SU-DHL-6 (cell line): Measurements from ENCODE around the gene PID1.

Experiments used
- EZH2phosphoT487 ChIP-seq: fragments of 200-600 bp; sonication (generic), shearing (Covaris generic); conservative IDR thresholded peaks from 2 replicates; pipeline ENCODE4 v1.6.1; 2018; ENCODE audit warnings: mild to moderate bottlenecking, antibody characterized with exemption, low read length, moderate library complexity, mixed read lengths
- TF ChIP-seq, protein P1 (sequence below): fragments of 200-600 bp; sonication (generic); IDR thresholded peaks from one replicate; pipeline ENCODE4 v1.5.1; 2017; ENCODE audit warnings: antibody characterized with exemption, mild to moderate bottlenecking, low read length, moderate library complexity; ENCODE audit not compliant: insufficient read depth, poor library complexity, severe bottlenecking

DNA sequence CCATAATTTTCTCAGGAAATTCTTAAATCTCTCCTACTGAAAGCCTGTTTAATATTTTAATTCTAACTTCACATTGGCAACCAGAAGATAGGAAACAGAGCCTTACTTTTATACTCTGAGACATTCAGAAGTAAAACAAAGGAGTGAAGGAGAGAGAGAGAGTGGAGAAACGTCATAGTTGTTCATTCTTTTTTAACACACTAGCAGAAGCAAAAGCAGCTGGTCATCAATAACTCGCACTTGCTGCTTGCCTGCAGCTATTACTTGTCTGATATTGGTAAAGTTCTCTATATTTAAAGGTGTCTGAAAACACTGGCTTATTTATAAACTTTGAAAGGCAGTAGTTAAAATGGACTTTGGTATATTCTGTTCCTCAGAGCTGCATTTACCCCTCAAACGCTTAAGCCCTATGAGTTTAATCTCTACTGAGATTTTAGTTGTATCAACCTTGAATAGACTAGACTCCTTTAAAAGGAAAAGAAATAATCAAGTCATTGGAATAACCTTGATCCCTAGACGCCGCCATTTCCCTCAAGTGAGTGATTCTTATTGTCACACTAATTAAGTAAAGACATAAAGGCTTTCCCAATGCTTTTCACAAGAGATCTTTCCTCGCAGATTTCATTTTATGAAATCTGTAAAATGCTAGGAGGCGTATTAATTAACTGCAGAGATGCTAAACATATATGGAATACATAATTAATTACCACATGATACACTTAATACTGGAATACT is 182.0 kb downstream of the PID1 start:
- TF ChIP-seq EZH2phosphoT487, result no peak
- TF ChIP-seq, protein P1, sequence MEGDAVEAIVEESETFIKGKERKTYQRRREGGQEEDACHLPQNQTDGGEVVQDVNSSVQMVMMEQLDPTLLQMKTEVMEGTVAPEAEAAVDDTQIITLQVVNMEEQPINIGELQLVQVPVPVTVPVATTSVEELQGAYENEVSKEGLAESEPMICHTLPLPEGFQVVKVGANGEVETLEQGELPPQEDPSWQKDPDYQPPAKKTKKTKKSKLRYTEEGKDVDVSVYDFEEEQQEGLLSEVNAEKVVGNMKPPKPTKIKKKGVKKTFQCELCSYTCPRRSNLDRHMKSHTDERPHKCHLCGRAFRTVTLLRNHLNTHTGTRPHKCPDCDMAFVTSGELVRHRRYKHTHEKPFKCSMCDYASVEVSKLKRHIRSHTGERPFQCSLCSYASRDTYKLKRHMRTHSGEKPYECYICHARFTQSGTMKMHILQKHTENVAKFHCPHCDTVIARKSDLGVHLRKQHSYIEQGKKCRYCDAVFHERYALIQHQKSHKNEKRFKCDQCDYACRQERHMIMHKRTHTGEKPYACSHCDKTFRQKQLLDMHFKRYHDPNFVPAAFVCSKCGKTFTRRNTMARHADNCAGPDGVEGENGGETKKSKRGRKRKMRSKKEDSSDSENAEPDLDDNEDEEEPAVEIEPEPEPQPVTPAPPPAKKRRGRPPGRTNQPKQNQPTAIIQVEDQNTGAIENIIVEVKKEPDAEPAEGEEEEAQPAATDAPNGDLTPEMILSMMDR, result no peak
